ENCODE data around the gene METRNL. TPM values are rescaled to one million over a fixed set of nuclear protein-coding genes. Genes with fewer than 3 reads are reported as not detected.

The METRNL gene
- total RNA-seq, 1 experiment from 2014 or later: 21.0 TPM

DNA sequence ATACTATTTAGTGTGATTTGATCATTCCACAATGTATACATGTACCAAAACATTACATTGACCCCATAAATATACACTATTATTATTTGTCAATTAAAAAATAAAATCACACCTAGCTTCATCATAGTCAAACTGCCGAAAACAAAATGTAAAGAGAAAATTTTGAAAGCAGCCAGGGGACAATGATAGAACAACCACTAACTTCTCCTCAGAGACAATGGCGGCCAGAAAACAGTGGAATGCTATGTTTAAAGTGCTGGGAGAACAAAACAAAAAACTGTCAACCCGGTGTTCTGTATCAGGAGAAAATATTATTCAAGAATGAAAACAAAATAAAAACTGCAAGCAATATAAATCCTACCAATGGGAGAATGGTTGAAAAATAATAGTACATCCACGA, 63.2 kb downstream of the METRNL start:
- in situ Hi-C loops (cut with HindIII; ENCODE audit: low pct_unique_long_range_greater_than_20kb, low sequenced_read_pairs): no loop called here

DNA sequence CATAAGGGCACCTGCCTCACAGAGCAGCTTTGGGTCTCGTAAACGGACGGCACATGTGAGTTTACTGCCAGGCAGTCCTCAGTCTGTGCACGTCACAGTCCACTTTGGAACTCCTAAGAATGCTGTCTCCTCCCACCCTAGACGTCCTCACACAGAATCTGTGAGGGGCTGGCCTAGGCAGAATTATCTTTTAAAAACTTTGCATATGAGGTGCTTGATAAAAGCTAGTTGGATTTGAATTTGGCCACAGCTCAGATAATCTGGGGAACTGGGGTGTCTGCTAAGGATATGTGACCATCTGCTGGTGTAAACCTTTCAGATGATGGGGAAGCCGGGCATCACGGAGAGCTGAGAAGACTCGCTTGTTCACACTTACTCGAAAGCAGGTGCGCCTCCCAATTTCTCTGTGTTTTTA, 64.4 kb downstream of the METRNL start:
- intact Hi-C loops (cut with micrococcal nuclease; ENCODE audit: unreplicated experiment) (no loop called here), in situ Hi-C loops (cut with HindIII; ENCODE audit: low pct_unique_long_range_greater_than_20kb, low sequenced_read_pairs) (no loop called here)
- ATAC-seq (no peak), DNase-seq (ENCODE audit: low read depth, low spot score) (no peak)
- TF ChIP-seq TCF7L2 (IDR thresholded peaks at IDR 0.05; ENCODE audit: low read depth, low read length): no peak
- no peak for TF ChIP-seq SIN3A (IDR thresholded peaks at IDR 0.05; ENCODE audit: borderline replicate concordance, insufficient read depth, low read depth, low read length)
- ChIA-PET CTCF (no interaction called here), POLR2A (no interaction called here)
- Histone ChIP-seq H3K36me3 (ENCODE audit: control insufficient read depth, insufficient read depth, low read length) (no peaks in the 10 kb centered on the region), H3K9me3 (ENCODE audit: control insufficient read depth, insufficient read depth, low read depth, low read length) (no peaks in the 10 kb centered on the region), H3K27ac (ENCODE audit: low read length) (no peak overlapping the region), H3K27me3 (ENCODE audit: control insufficient read depth, insufficient read depth, low read length) (peaks cover 5% of the 10 kb centered on the region), H3K4me1 (ENCODE audit: control insufficient read depth, insufficient read depth, low read length) (no peaks in the 10 kb centered on the region), H3K4me3 (ENCODE audit: low read depth in 2 of 2, low read length in 2 of 2) (no peak overlapping the region)
- no TSS peak for BruUV-seq (replicated peaks)

More for the DNA sequence above, 63.2 kb downstream of the METRNL start:
- Histone ChIP-seq H3K27me3 (ENCODE audit: control insufficient read depth, insufficient read depth, low read length) (peaks cover 5% of the 10 kb centered on the region), H3K4me1 (ENCODE audit: control insufficient read depth, insufficient read depth, low read length) (no peaks in the 10 kb centered on the region), H3K9me3 (ENCODE audit: control insufficient read depth, insufficient read depth, low read depth, low read length) (no peaks in the 10 kb centered on the region), H3K36me3 (ENCODE audit: control insufficient read depth, insufficient read depth, low read length) (no peaks in the 10 kb centered on the region), H3K4me3 (ENCODE audit: low read depth in 2 of 2, low read length in 2 of 2) (no peak overlapping the region), H3K27ac (ENCODE audit: low read length) (no peak overlapping the region)
- ChIA-PET POLR2A (no interaction called here), CTCF (no interaction called here)
- no TSS peak for BruUV-seq (replicated peaks)
- ATAC-seq: no peak
- no peak for DNase-seq (ENCODE audit: low read depth, low spot score)
- TF ChIP-seq, protein P1, sequence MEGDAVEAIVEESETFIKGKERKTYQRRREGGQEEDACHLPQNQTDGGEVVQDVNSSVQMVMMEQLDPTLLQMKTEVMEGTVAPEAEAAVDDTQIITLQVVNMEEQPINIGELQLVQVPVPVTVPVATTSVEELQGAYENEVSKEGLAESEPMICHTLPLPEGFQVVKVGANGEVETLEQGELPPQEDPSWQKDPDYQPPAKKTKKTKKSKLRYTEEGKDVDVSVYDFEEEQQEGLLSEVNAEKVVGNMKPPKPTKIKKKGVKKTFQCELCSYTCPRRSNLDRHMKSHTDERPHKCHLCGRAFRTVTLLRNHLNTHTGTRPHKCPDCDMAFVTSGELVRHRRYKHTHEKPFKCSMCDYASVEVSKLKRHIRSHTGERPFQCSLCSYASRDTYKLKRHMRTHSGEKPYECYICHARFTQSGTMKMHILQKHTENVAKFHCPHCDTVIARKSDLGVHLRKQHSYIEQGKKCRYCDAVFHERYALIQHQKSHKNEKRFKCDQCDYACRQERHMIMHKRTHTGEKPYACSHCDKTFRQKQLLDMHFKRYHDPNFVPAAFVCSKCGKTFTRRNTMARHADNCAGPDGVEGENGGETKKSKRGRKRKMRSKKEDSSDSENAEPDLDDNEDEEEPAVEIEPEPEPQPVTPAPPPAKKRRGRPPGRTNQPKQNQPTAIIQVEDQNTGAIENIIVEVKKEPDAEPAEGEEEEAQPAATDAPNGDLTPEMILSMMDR (IDR thresholded peaks at IDR 0.05): no peak
- no peak for TF ChIP-seq SIN3A (IDR thresholded peaks at IDR 0.05; ENCODE audit: borderline replicate concordance, insufficient read depth, low read depth, low read length)
- TF ChIP-seq POLR2AphosphoS5 (IDR thresholded peaks at IDR 0.05; ENCODE audit: low read depth, low read length): no peak
- TF ChIP-seq TCF7L2 (IDR thresholded peaks at IDR 0.05; ENCODE audit: low read depth, low read length): no peak
- intact Hi-C loops (cut with micrococcal nuclease; ENCODE audit: unreplicated experiment): no loop called here

Other genes starting within 250 kb of the METRNL start
- gene ZNF750, start 239.6 kb upstream of the METRNL start, total RNA-seq (2021; ENCODE audit: unreplicated experiment): not detected

Data from Panc1 (cell line).